Measurements from ENCODE around the gene LRRC1. TPM values are rescaled to one million over a fixed set of nuclear protein-coding genes. Genes with fewer than 3 reads are reported as not detected.

Gene LRRC1
- total and polyA plus RNA-seq, 2 of the 13 experiments (the other 11 are each of a cell fraction or from before 2014, with no cell fraction given): 15.6 to 27.7 TPM

- TF ChIP-seq ZNF142 (CRISPR knock-in tag; IDR thresholded peaks at IDR 0.05) (no peak), HMGXB4 (CRISPR knock-in tag; IDR thresholded peaks at IDR 0.05; ENCODE audit: borderline replicate concordance in 1 of 2, low read depth in 1 of 2) (no peak), ZNF292 (CRISPR knock-in tag; IDR thresholded peaks at IDR 0.05; ENCODE audit: borderline replicate concordance, low read depth) (peak; percentile 40; the same call in 1 of the 2 replicates), FLYWCH1 (CRISPR knock-in tag; IDR thresholded peaks at IDR 0.05) (no peak), KDM5A (IDR thresholded peaks at IDR 0.05; ENCODE audit: borderline replicate concordance, low read length) (no peak), ZFYVE20 (CRISPR knock-in tag; IDR thresholded peaks at IDR 0.05; ENCODE audit: borderline replicate concordance, low read depth) (no peak), ZFP36L1 (CRISPR knock-in tag; IDR thresholded peaks at IDR 0.05) (no peak), MAF1 (CRISPR knock-in tag; IDR thresholded peaks at IDR 0.05; ENCODE audit: borderline replicate concordance) (no peak), MXD1 (CRISPR knock-in tag; IDR thresholded peaks at IDR 0.05) (no peak), ZNF639 (CRISPR knock-in tag; conservative IDR thresholded peaks at IDR 0.05) (no peak), HOXA3 (CRISPR knock-in tag; IDR thresholded peaks at IDR 0.05) (peak; percentile 35; the same call in 1 of the 2 replicates), ZNF224 (CRISPR knock-in tag; IDR thresholded peaks at IDR 0.05) (no peak), ATF3 (CRISPR knock-in tag; IDR thresholded peaks at IDR 0.05) (no peak), ZEB1 (IDR thresholded peaks at IDR 0.05; ENCODE audit: insufficient replicate concordance, low read depth) (peak; percentile 42), MBNL3 (CRISPR knock-in tag; conservative IDR thresholded peaks at IDR 0.05) (no peak), ZNF574 (CRISPR knock-in tag; IDR thresholded peaks at IDR 0.05) (0 out of 2 replicates have a peak, but pooled peaks have one; percentile 19)
These were observed 35.0 kb downstream of the LRRC1 start (continued) for GRCh38 chr6:53829698-53830221.

Data from HepG2 (cell line).